HepG2 (cell line): ENCODE data around the gene EPSTI1.

ENCODE experiments used
- CREB3 ChIP-seq: sonication (generic); formaldehyde crosslinking; IDR thresholded peaks from 2 replicates; pipeline ENCODE4 v1.5.0; 2020; ENCODE audit warnings: missing genetic modification reagents
- GMEB1 ChIP-seq: sonication (generic); formaldehyde crosslinking; IDR thresholded peaks from 2 replicates; pipeline ENCODE4 v1.5.1; 2020; ENCODE audit warnings: missing genetic modification reagents, mild to moderate bottlenecking, borderline replicate concordance
- NPAS2 ChIP-seq: sonication (generic); formaldehyde crosslinking; IDR thresholded peaks from 2 replicates; pipeline ENCODE4 v1.8.0; 2022; ENCODE audit warnings: mild to moderate bottlenecking, missing genetic modification reagents, borderline replicate concordance
- STAT6 ChIP-seq: sonication (generic); formaldehyde crosslinking; IDR thresholded peaks from 2 replicates; pipeline ENCODE4 v1.4.0; 2020; ENCODE audit warnings: missing genetic modification reagents, mild to moderate bottlenecking, borderline replicate concordance
- ZFX ChIP-seq: sonication (generic); formaldehyde crosslinking; IDR thresholded peaks from 2 replicates; pipeline ENCODE4 v1.4.0; 2020; ENCODE audit warnings: mild to moderate bottlenecking, low read depth, missing genetic modification reagents, moderate library complexity

GRCh38 chr13:42977219-42977659, 14.8 kb downstream of the EPSTI1 start:
- TF ChIP-seq NPAS2 (no peak), CREB3 (CRISPR knock-in tag) (no peak), GMEB1 (CRISPR knock-in tag) (no peak), STAT6 (CRISPR knock-in tag) (no peak), ZFX (CRISPR knock-in tag) (no peak)
